Effector memory CD4-positive, alpha-beta T cell (primary cell): ENCODE measurements around the gene TOM1.
A peak's percentile ranks its signal among the peaks of the same experiment; 100 is the strongest.
"Not testable (repeated sequence)": the region's sequence is repeated elsewhere in the genome, so short reads cannot be mapped to it uniquely, and the experiment has no call there.

Experiments used
- DNase-seq, 3 donors: peaks; one replicate each; pipeline ENCODE4 v3.0.0-alpha.2; 2020
- H3K27ac ChIP-seq: 2 replicates; pipeline ENCODE4 v1.7.0; 2013; ENCODE audit warnings: mild to moderate bottlenecking, low read length, moderate library complexity; ENCODE audit not compliant: insufficient read depth, poor library complexity, severe bottlenecking
- H3K27me3 ChIP-seq: replicated peaks from 2 replicates; pipeline ENCODE4 v1.7.0; 2013; ENCODE audit warnings: mild to moderate bottlenecking, low read length; ENCODE audit not compliant: insufficient read depth, control insufficient read depth, poor library complexity, severe bottlenecking
- H3K36me3 ChIP-seq: 2 replicates; pipeline ENCODE4 v1.7.0; 2013; ENCODE audit warnings: mild to moderate bottlenecking, low read length, moderate library complexity; ENCODE audit not compliant: control insufficient read depth, insufficient read depth
- H3K4me1 ChIP-seq: 2 replicates; pipeline ENCODE4 v1.7.0; 2013; ENCODE audit warnings: low read length, mild to moderate bottlenecking; ENCODE audit not compliant: control insufficient read depth, insufficient read depth, poor library complexity, severe bottlenecking
- H3K4me3 ChIP-seq: 2 replicates; pipeline ENCODE4 v1.7.0; 2013; ENCODE audit warnings: low read length, low read depth, mild to moderate bottlenecking; ENCODE audit not compliant: insufficient read depth, poor library complexity, severe bottlenecking
- H3K9me3 ChIP-seq: 2 replicates; pipeline ENCODE4 v1.7.0; 2013; ENCODE audit warnings: mild to moderate bottlenecking, low read length, moderate library complexity; ENCODE audit not compliant: control insufficient read depth

The TOM1 gene

GRCh38 chr22:35350539-35351503 lies 51.1 kb downstream of the TOM1 start:
- Histone ChIP-seq H3K4me1 (peaks cover 21% of the 10 kb centered on the region), H3K36me3 (peaks cover 11% of the 10 kb centered on the region), H3K27ac (no peak overlapping the region), H3K27me3 (no peaks in the 10 kb centered on the region), H3K9me3 (no peaks in the 10 kb centered on the region), H3K4me3 (peak overlapping the region; percentile 55)
- DNase-seq = peak; percentile 69 to 77 (median 76)

GRCh38 chr22:35352214-35353111 lies 52.8 kb downstream of the TOM1 start:
- DNase-seq = no peak
- Histone ChIP-seq H3K9me3 (no peaks in the 10 kb centered on the region), H3K27ac (no peak overlapping the region), H3K4me3 (no peak overlapping the region), H3K36me3 (peaks cover 4% of the 10 kb centered on the region), H3K27me3 (no peaks in the 10 kb centered on the region), H3K4me1 (peaks cover 21% of the 10 kb centered on the region)

- Histone ChIP-seq H3K4me3 (no peak overlapping the region), H3K9me3 (no peaks in the 10 kb centered on the region), H3K27ac (no peak overlapping the region), H3K4me1 (peaks cover 21% of the 10 kb centered on the region), H3K36me3 (no peaks in the 10 kb centered on the region), H3K27me3 (no peaks in the 10 kb centered on the region)
- DNase-seq = no peak
These were observed 53.6 kb downstream of the TOM1 start for GRCh38 chr22:35353318-35353717.

GRCh38 chr22:35354068-35354467 lies 54.4 kb downstream of the TOM1 start:
- no peaks in the 10 kb centered on the region for H3K27me3 ChIP-seq
- no peaks in the 10 kb centered on the region for H3K36me3 ChIP-seq
- no peak overlapping the region for H3K27ac ChIP-seq
- H3K9me3 ChIP-seq = no peaks in the 10 kb centered on the region
- H3K4me3 ChIP-seq = no peak overlapping the region
- no peak for DNase-seq
- H3K4me1 ChIP-seq = peaks cover 21% of the 10 kb centered on the region

GRCh38 chr22:35357883-35358621 lies 58.4 kb downstream of the TOM1 start:
- no peak overlapping the region for H3K27ac ChIP-seq
- H3K4me1 ChIP-seq = no peaks in the 10 kb centered on the region
- no peaks in the 10 kb centered on the region for H3K36me3 ChIP-seq
- no peaks in the 10 kb centered on the region for H3K27me3 ChIP-seq
- H3K4me3 ChIP-seq = no peak overlapping the region
- no peaks in the 10 kb centered on the region for H3K9me3 ChIP-seq
- DNase-seq = no peak

- no peak for DNase-seq
- no peak overlapping the region for H3K4me3 ChIP-seq
These were observed 59.8 kb downstream of the TOM1 start for GRCh38 chr22:35359380-35360065.

GRCh38 chr22:35361001-35361558 lies 61.4 kb downstream of the TOM1 start:
- Histone ChIP-seq H3K27me3 (no peaks in the 10 kb centered on the region), H3K4me1 (no peaks in the 10 kb centered on the region), H3K36me3 (no peaks in the 10 kb centered on the region), H3K4me3 (no peak overlapping the region), H3K27ac (no peak overlapping the region), H3K9me3 (no peaks in the 10 kb centered on the region)
- DNase-seq = no peak

More at GRCh38 chr22:35359380-35360065, 59.8 kb downstream of the TOM1 start:
- Histone ChIP-seq H3K27ac (no peak overlapping the region), H3K27me3 (no peaks in the 10 kb centered on the region), H3K4me1 (no peaks in the 10 kb centered on the region), H3K9me3 (no peaks in the 10 kb centered on the region), H3K36me3 (no peaks in the 10 kb centered on the region)

- Histone ChIP-seq H3K4me3 (no peak overlapping the region), H3K36me3 (no peaks in the 10 kb centered on the region), H3K27me3 (no peaks in the 10 kb centered on the region), H3K4me1 (no peaks in the 10 kb centered on the region), H3K9me3 (no peaks in the 10 kb centered on the region), H3K27ac (no peak overlapping the region)
- no peak for DNase-seq
These were observed 63.9 kb downstream of the TOM1 start for GRCh38 chr22:35363566-35364086.

GRCh38 chr22:35364230-35364629 lies 64.5 kb downstream of the TOM1 start:
- H3K27ac ChIP-seq, H3K9me3 ChIP-seq, H3K4me1 ChIP-seq, H3K4me3 ChIP-seq, H3K27me3 ChIP-seq, DNase-seq, H3K36me3 ChIP-seq: not testable (repeated sequence)
